WTC11 (cell line): ENCODE measurements around the gene INPP5A. TPM values are rescaled to one million over a fixed set of nuclear protein-coding genes. Genes with fewer than 3 reads are reported as not detected.

Experiments
- ATAC-seq: fragments of 200-7000 bp; cut with Tn5 transposase; 2 replicates; pipeline ENCODE4 v1.10.0; 2021; ENCODE audit warnings: mild to moderate bottlenecking, moderate library complexity
- CTCF ChIA-PET: fragments of 300-600 bp; sonication (Branson Sonifier 250); formaldehyde crosslinking; loops from one replicate; lab custom pipeline; 2021; ENCODE audit warnings: antibody characterized with exemption; lab: Charles Lee
- POLR2A ChIA-PET: fragments of 350-600 bp; sonication (Branson Sonifier 250); formaldehyde crosslinking; loops from one replicate; lab custom pipeline; 2021; ENCODE audit warnings: antibody characterized with exemption; lab: Charles Lee
- DNase-seq: peaks from one replicate; pipeline ENCODE4 v3.0.0; 2021; ENCODE audit warnings: low spot score
- H3K27ac Mint-ChIP-seq: 2 replicates; pipeline ENCODE4 v1.8.0; 2021; ENCODE audit warnings: mixed read lengths
- H3K27me3 Mint-ChIP-seq: 2 replicates; pipeline ENCODE4 v1.8.0; 2021; ENCODE audit warnings: low read depth, mild to moderate bottlenecking, moderate library complexity, mixed read lengths
- H3K36me3 Mint-ChIP-seq: 2 replicates; pipeline ENCODE4 v1.8.0; 2021; ENCODE audit warnings: mixed read lengths
- H3K4me1 Mint-ChIP-seq: 2 replicates; pipeline ENCODE4 v1.8.0; 2022; ENCODE audit warnings: mixed read lengths
- H3K4me3 Mint-ChIP-seq: 2 replicates; pipeline ENCODE4 v1.8.0; 2021; ENCODE audit warnings: mild to moderate bottlenecking, moderate library complexity, mixed read lengths
- H3K9me3 Mint-ChIP-seq: 2 replicates; pipeline ENCODE4 v1.8.0; 2021; ENCODE audit warnings: mixed read lengths
- ETV6 ChIP-seq: sonication (generic); formaldehyde crosslinking; IDR thresholded peaks from 2 replicates; pipeline ENCODE4 v1.8.1; 2022; ENCODE audit warnings: mild to moderate bottlenecking, missing genetic modification reagents
- GRHL2 ChIP-seq: fragments of 250-450 bp; sonication (Bioruptor Pico); IDR thresholded peaks from 2 replicates; pipeline ENCODE4 v1.8.0; 2022; ENCODE audit warnings: mild to moderate bottlenecking, moderate library complexity; ENCODE audit not compliant: insufficient replicate concordance, severe bottlenecking
- KAT7 ChIP-seq: sonication (generic); formaldehyde crosslinking; IDR thresholded peaks from 2 replicates; pipeline ENCODE4 v1.8.1; 2023; ENCODE audit warnings: missing genetic modification reagents, mild to moderate bottlenecking, borderline replicate concordance
- NFATC4 ChIP-seq: fragments of 250-450 bp; sonication (Bioruptor Pico); IDR thresholded peaks from 2 replicates; pipeline ENCODE4 v1.9.0; 2021; ENCODE audit warnings: mild to moderate bottlenecking
- NFE2L1 ChIP-seq: sonication (generic); formaldehyde crosslinking; IDR thresholded peaks from 2 replicates; pipeline ENCODE4 v1.8.1; 2023; ENCODE audit warnings: missing genetic modification reagents
- NR2C2 ChIP-seq: sonication (generic); formaldehyde crosslinking; IDR thresholded peaks from 2 replicates; pipeline ENCODE4 v1.8.0; 2022; ENCODE audit warnings: mild to moderate bottlenecking, missing genetic modification reagents
- NR3C1 ChIP-seq: sonication (generic); formaldehyde crosslinking; conservative IDR thresholded peaks from 2 replicates; pipeline ENCODE4 v1.8.1; 2023; ENCODE audit warnings: low read depth, mild to moderate bottlenecking, missing genetic modification reagents
- SMAD4 ChIP-seq: sonication (generic); formaldehyde crosslinking; IDR thresholded peaks from 2 replicates; pipeline ENCODE4 v1.8.0; 2022; ENCODE audit warnings: mild to moderate bottlenecking, missing genetic modification reagents
- ZNF121 ChIP-seq: sonication (generic); formaldehyde crosslinking; IDR thresholded peaks from 2 replicates; pipeline ENCODE4 v1.8.0; 2023; ENCODE audit warnings: missing genetic modification reagents
- ZNF219 ChIP-seq: sonication (generic); formaldehyde crosslinking; IDR thresholded peaks from 2 replicates; pipeline ENCODE4 v1.8.0; 2023; ENCODE audit warnings: missing genetic modification reagents, mild to moderate bottlenecking, borderline replicate concordance
- total RNA-seq: library from RNA; stranded (reverse); gene quantifications from 3 replicates; pipeline ENCODE4 v1.2.3, GENCODE V29; 2021
- TF ChIP-seq, protein P1 (sequence below): sonication (generic); formaldehyde crosslinking; IDR thresholded peaks from 2 replicates; pipeline ENCODE4 v1.8.1; 2022; ENCODE audit warnings: mild to moderate bottlenecking, moderate library complexity, missing genetic modification reagents
- TF ChIP-seq, protein P2 (sequence below): sonication (generic); formaldehyde crosslinking; IDR thresholded peaks from 2 replicates; pipeline ENCODE4 v1.8.0; 2023; ENCODE audit warnings: missing genetic modification reagents
- TF ChIP-seq, protein P3 (sequence below): sonication (generic); formaldehyde crosslinking; IDR thresholded peaks from 2 replicates; pipeline ENCODE4 v1.8.0; 2022; ENCODE audit warnings: mild to moderate bottlenecking, missing genetic modification reagents
- TF ChIP-seq, protein P4 (sequence below): sonication (generic); formaldehyde crosslinking; IDR thresholded peaks from 2 replicates; pipeline ENCODE4 v1.8.1; 2023; ENCODE audit warnings: mild to moderate bottlenecking, missing genetic modification reagents, moderate library complexity
- TF ChIP-seq, protein P5 (sequence below): fragments of 200-600 bp; IDR thresholded peaks from 2 replicates; pipeline ENCODE4 v1.8.0; 2022; ENCODE audit warnings: antibody characterized with exemption
- TF ChIP-seq, protein P6 (sequence below): sonication (generic); formaldehyde crosslinking; IDR thresholded peaks from 2 replicates; pipeline ENCODE4 v1.8.1; 2022; ENCODE audit warnings: low read depth, mild to moderate bottlenecking, moderate library complexity, missing genetic modification reagents, borderline replicate concordance

The INPP5A gene
- total RNA-seq, 1 experiment from 2014 or later: 22.1 TPM

DNA sequence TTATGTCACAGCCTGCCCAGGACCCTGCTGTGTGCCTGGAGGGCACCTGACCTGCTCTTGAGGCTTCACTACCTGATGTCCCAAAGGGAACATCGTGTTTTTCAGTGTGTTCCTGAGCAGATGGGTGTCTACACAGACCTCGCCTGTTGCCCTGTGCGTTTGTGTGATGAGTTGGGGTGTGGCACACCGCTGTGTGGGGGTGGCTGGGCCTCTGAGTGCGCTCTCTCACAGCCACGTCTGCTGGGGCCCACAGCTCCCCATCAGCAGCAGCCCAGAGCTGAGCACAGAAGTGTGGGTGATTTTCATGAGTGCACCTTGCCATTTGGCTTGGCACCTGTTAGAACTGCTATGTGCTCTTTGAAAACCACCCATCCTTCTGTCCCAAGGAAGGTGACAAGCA lies 126.8 kb downstream of the INPP5A start (continued):
- TF ChIP-seq, protein P1, sequence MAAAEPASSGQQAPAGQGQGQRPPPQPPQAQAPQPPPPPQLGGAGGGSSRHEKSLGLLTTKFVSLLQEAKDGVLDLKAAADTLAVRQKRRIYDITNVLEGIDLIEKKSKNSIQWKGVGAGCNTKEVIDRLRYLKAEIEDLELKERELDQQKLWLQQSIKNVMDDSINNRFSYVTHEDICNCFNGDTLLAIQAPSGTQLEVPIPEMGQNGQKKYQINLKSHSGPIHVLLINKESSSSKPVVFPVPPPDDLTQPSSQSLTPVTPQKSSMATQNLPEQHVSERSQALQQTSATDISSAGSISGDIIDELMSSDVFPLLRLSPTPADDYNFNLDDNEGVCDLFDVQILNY (CRISPR knock-in tag): no peak
- no peak for TF ChIP-seq KAT7 (CRISPR knock-in tag)
- TF ChIP-seq, protein P2, sequence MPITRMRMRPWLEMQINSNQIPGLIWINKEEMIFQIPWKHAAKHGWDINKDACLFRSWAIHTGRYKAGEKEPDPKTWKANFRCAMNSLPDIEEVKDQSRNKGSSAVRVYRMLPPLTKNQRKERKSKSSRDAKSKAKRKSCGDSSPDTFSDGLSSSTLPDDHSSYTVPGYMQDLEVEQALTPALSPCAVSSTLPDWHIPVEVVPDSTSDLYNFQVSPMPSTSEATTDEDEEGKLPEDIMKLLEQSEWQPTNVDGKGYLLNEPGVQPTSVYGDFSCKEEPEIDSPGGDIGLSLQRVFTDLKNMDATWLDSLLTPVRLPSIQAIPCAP (CRISPR knock-in tag): no peak
- TF ChIP-seq, all 79 proteins: peak for 0

DNA sequence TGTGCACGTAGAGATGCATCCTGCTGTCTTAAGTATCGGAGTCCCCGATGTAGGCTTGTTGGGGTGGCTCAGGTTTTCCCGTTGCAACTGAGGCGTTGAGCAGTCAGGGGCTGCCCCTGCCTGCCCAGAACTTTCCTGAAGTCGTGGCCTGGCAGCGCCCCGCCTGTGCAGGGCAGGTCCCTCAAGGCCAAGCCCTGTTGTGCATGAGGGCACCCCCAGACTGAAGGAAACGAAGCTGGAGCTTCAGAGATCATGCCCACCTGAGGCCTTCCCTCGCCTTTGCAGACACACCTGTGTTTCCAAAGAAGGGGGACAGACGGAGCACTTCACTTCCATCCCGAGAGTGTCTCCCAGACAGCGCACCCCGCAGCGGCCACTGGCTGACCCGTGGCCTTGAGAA lies 127.3 kb downstream of the INPP5A start:
- ChIA-PET CTCF (no interaction called here), POLR2A (no interaction called here)
- TF ChIP-seq, protein P3, sequence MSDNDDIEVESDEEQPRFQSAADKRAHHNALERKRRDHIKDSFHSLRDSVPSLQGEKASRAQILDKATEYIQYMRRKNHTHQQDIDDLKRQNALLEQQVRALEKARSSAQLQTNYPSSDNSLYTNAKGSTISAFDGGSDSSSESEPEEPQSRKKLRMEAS (CRISPR knock-in tag): no peak
- TF ChIP-seq, protein P4, sequence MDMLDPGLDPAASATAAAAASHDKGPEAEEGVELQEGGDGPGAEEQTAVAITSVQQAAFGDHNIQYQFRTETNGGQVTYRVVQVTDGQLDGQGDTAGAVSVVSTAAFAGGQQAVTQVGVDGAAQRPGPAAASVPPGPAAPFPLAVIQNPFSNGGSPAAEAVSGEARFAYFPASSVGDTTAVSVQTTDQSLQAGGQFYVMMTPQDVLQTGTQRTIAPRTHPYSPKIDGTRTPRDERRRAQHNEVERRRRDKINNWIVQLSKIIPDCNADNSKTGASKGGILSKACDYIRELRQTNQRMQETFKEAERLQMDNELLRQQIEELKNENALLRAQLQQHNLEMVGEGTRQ: no peak
- TF ChIP-seq NR3C1 (no peak), NFE2L1 (CRISPR knock-in tag) (no peak), SMAD4 (no peak), NR2C2 (no peak), ETV6 (CRISPR knock-in tag) (no peak), GRHL2 (CRISPR knock-in tag) (no peak), NFATC4 (CRISPR knock-in tag) (no peak)
- TF ChIP-seq, protein P5, sequence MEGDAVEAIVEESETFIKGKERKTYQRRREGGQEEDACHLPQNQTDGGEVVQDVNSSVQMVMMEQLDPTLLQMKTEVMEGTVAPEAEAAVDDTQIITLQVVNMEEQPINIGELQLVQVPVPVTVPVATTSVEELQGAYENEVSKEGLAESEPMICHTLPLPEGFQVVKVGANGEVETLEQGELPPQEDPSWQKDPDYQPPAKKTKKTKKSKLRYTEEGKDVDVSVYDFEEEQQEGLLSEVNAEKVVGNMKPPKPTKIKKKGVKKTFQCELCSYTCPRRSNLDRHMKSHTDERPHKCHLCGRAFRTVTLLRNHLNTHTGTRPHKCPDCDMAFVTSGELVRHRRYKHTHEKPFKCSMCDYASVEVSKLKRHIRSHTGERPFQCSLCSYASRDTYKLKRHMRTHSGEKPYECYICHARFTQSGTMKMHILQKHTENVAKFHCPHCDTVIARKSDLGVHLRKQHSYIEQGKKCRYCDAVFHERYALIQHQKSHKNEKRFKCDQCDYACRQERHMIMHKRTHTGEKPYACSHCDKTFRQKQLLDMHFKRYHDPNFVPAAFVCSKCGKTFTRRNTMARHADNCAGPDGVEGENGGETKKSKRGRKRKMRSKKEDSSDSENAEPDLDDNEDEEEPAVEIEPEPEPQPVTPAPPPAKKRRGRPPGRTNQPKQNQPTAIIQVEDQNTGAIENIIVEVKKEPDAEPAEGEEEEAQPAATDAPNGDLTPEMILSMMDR: no peak
- TF ChIP-seq, protein P6, sequence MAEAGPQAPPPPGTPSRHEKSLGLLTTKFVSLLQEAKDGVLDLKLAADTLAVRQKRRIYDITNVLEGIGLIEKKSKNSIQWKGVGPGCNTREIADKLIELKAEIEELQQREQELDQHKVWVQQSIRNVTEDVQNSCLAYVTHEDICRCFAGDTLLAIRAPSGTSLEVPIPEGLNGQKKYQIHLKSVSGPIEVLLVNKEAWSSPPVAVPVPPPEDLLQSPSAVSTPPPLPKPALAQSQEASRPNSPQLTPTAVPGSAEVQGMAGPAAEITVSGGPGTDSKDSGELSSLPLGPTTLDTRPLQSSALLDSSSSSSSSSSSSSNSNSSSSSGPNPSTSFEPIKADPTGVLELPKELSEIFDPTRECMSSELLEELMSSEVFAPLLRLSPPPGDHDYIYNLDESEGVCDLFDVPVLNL (CRISPR knock-in tag): no peak
- Mint-ChIP-seq H3K36me3 (no peaks in the 10 kb centered on the region), H3K27me3 (no peaks in the 10 kb centered on the region), H3K27ac (no peak overlapping the region), H3K4me1 (no peaks in the 10 kb centered on the region), H3K4me3 (no peak overlapping the region), H3K9me3 (no peaks in the 10 kb centered on the region)
- ATAC-seq (no peak), DNase-seq (no peak)

DNA sequence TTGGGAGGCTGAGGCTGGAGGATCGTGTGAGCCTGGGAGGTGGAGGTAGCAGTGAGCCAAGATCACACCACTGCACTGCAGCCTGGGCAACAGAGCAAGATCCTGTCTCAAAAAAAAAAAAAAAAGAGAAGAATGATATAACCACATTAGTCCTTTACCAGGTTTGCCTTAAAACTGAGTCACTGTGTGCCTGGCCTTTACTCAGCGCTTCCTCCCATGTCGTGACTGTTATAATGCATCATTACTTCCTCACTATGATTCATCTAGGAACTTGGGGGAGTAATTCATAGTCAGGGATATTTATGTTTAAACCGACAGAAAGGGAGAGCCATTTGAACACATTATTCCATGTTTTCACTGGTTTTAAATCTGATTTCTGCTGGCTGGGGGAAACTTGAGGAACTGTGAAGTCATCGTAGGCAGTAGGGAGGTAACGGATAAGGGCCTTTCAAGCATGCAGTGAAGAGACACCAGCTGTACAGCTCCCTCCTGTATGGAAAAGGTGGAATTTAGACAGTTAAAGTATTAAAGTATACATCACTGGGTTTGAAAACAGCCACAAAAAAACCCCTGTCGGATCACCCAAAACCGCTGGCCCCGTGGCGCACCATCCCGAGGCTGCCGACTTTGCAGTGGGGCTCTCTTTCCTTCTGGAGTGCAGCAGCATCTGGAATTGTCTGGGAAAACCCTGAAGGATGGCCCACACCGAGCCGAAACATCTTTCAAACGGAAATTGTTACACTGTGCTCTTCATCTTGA lies 128.5 kb downstream of the INPP5A start:
- no peaks in the 10 kb centered on the region for H3K36me3 Mint-ChIP-seq
- no peak overlapping the region for H3K27ac Mint-ChIP-seq
- H3K4me1 Mint-ChIP-seq: no peaks in the 10 kb centered on the region
- DNase-seq: no peak
- ChIA-PET POLR2A (no interaction called here), CTCF (no interaction called here)
- H3K27me3 Mint-ChIP-seq: no peaks in the 10 kb centered on the region
- no peak for TF ChIP-seq ZNF219 (CRISPR knock-in tag)
- no peak for TF ChIP-seq ZNF121 (CRISPR knock-in tag)
- no peak for TF ChIP-seq NFE2L1 (CRISPR knock-in tag)
- TF ChIP-seq, all 79 proteins: peak for 0
- no peaks in the 10 kb centered on the region for H3K9me3 Mint-ChIP-seq
- ATAC-seq: no peak
- no peak overlapping the region for H3K4me3 Mint-ChIP-seq
